HEK293 (cell line): ENCODE measurements around the gene PCDH9.

Source experiments
- CTCF ChIA-PET: fragments of 350-600 bp; formaldehyde crosslinking; extraction: SDS; loops from one replicate; lab custom pipeline; 2021; ENCODE audit warnings: antibody characterized with exemption; lab: Yijun Ruan, JAX
- POLR2A ChIA-PET: fragments of 300-600 bp; formaldehyde crosslinking; extraction: SDS; loops from one replicate; lab custom pipeline; 2020; ENCODE audit warnings: antibody characterized with exemption, inconsistent platforms; lab: Yijun Ruan, JAX
- H3K27ac ChIP-seq: fragments of 200-500 bp; sonication (Bioruptor generic); 2 replicates; pipeline ENCODE4 v1.5.1; 2014; ENCODE audit warnings: low read depth, low read length, control low read depth, inconsistent platforms; ENCODE audit errors: extremely low read depth
- H3K36me3 ChIP-seq, 2 experiments: fragments of 200-500 bp in 1 of 2; sonication (Bioruptor generic) in 1 of 2; 1 replicate in 1 of 2; 2 replicates in 1 of 2; pipeline ENCODE4 v1.5.1; 2014 to 2017; ENCODE audit warnings: inconsistent platforms in 2 of 2, low read length in 2 of 2; ENCODE audit not compliant: control insufficient read depth in 2 of 2, insufficient read depth in 1 of 2
- H3K4me1 ChIP-seq: fragments of 200-500 bp; sonication (Bioruptor generic); 2 replicates; pipeline ENCODE4 v1.5.1; 2014; ENCODE audit warnings: mild to moderate bottlenecking, low read length, inconsistent platforms; ENCODE audit not compliant: control insufficient read depth, insufficient read depth
- H3K4me3 ChIP-seq: 2 replicates; pipeline ENCODE4 v1.5.1; 2011; ENCODE audit warnings: low read depth, mild to moderate bottlenecking, control low read depth, low read length, moderate library complexity
- H3K9me3 ChIP-seq: fragments of 200-500 bp; sonication (Bioruptor generic); 2 replicates; pipeline ENCODE4 v1.5.1; 2014; ENCODE audit warnings: low read depth, low read length, inconsistent platforms; ENCODE audit not compliant: control insufficient read depth, insufficient read depth
- HIC1 ChIP-seq: fragments of 450-650 bp; formaldehyde crosslinking; IDR thresholded peaks from 2 replicates; pipeline ENCODE4 v1.5.1; 2016; ENCODE audit warnings: missing biosample characterization, missing genetic modification characterization
- KLF10 ChIP-seq: fragments of 450-650 bp; IDR thresholded peaks from 2 replicates; pipeline ENCODE4 v1.5.1; 2018; ENCODE audit warnings: missing biosample characterization, mild to moderate bottlenecking, missing genetic modification characterization
- KLF8 ChIP-seq: fragments of 450-650 bp; formaldehyde crosslinking; IDR thresholded peaks from 2 replicates; pipeline ENCODE4 v1.5.1; 2016; ENCODE audit warnings: missing biosample characterization, missing genetic modification characterization
- PRDM10 ChIP-seq: fragments of 450-650 bp; formaldehyde crosslinking; IDR thresholded peaks from 2 replicates; pipeline ENCODE4 v1.5.1; 2016; ENCODE audit warnings: missing biosample characterization, missing genetic modification characterization
- SALL2 ChIP-seq: fragments of 450-650 bp; formaldehyde crosslinking; IDR thresholded peaks from 2 replicates; pipeline ENCODE4 v1.5.0; 2017; ENCODE audit warnings: missing biosample characterization, mild to moderate bottlenecking, missing genetic modification characterization, borderline replicate concordance
- ZFHX2 ChIP-seq: fragments of 450-650 bp; formaldehyde crosslinking; conservative IDR thresholded peaks from 2 replicates; pipeline ENCODE4 v1.5.1; 2016; ENCODE audit warnings: missing biosample characterization, missing genetic modification characterization
- ZNF174 ChIP-seq: fragments of 450-650 bp; formaldehyde crosslinking; IDR thresholded peaks from 2 replicates; pipeline ENCODE4 v1.5.0; 2017; ENCODE audit warnings: missing biosample characterization, mild to moderate bottlenecking, missing genetic modification characterization
- ZNF350 ChIP-seq: fragments of 450-650 bp; formaldehyde crosslinking; IDR thresholded peaks from 2 replicates; pipeline ENCODE4 v1.5.0; 2017; ENCODE audit warnings: missing biosample characterization, mild to moderate bottlenecking, missing genetic modification characterization
- ZNF366 ChIP-seq: fragments of 450-650 bp; formaldehyde crosslinking; conservative IDR thresholded peaks from 2 replicates; pipeline ENCODE4 v1.5.1; 2016; ENCODE audit warnings: missing biosample characterization, missing genetic modification characterization
- ZNF37A ChIP-seq: fragments of 450-650 bp; IDR thresholded peaks from 2 replicates; pipeline ENCODE4 v1.5.1; 2018; ENCODE audit warnings: missing biosample characterization, missing genetic modification characterization
- ZNF394 ChIP-seq: fragments of 450-650 bp; formaldehyde crosslinking; IDR thresholded peaks from 2 replicates; pipeline ENCODE4 v1.5.1; 2016; ENCODE audit warnings: missing biosample characterization, missing genetic modification characterization, mild to moderate bottlenecking, moderate library complexity, borderline replicate concordance
- ZNF426 ChIP-seq: fragments of 450-650 bp; formaldehyde crosslinking; IDR thresholded peaks from 2 replicates; pipeline ENCODE4 v1.5.1; 2017; ENCODE audit warnings: missing biosample characterization, missing genetic modification characterization, mild to moderate bottlenecking, inconsistent platforms, moderate library complexity
- ZNF571 ChIP-seq: fragments of 450-650 bp; formaldehyde crosslinking; IDR thresholded peaks from 2 replicates; pipeline ENCODE4 v1.5.0; 2017; ENCODE audit warnings: missing biosample characterization, missing genetic modification characterization
- ZNF701 ChIP-seq: fragments of 450-650 bp; formaldehyde crosslinking; IDR thresholded peaks from 2 replicates; pipeline ENCODE4 v1.5.1; 2016; ENCODE audit warnings: missing biosample characterization, missing genetic modification characterization

Gene PCDH9

GRCh38 chr13:66506051-66506777 lies 723.9 kb downstream of the PCDH9 start:
- POLR2A ChIA-PET: no interaction called here

GRCh38 chr13:66503890-66504289 lies 726.2 kb downstream of the PCDH9 start:
- no peak for TF ChIP-seq ZNF174 (tag by site-specific recombination)
- no peak for TF ChIP-seq ZFHX2
- no peak for TF ChIP-seq ZNF350 (tag by site-specific recombination)
- TF ChIP-seq ZNF571: no peak
- no peak for TF ChIP-seq ZNF701
- TF ChIP-seq PRDM10 (tag by site-specific recombination): no peak
- no peak for TF ChIP-seq ZNF394
- Histone ChIP-seq H3K4me3 (no peak overlapping the region), H3K9me3 (no peaks in the 10 kb centered on the region), H3K4me1 (no peaks in the 10 kb centered on the region), H3K36me3 (no peaks in the 10 kb centered on the region), H3K27ac (no peak overlapping the region)
- CTCF ChIA-PET: no interaction called here
- POLR2A ChIA-PET: no interaction called here

More at GRCh38 chr13:66506051-66506777, 723.9 kb downstream of the PCDH9 start:
- Histone ChIP-seq H3K4me3 (no peak overlapping the region), H3K36me3 (no peaks in the 10 kb centered on the region), H3K4me1 (no peaks in the 10 kb centered on the region), H3K9me3 (no peaks in the 10 kb centered on the region), H3K27ac (no peak overlapping the region)
- CTCF ChIA-PET: no interaction called here
- TF ChIP-seq KLF10 (tag by site-specific recombination) (no peak), ZNF366 (tag by site-specific recombination) (no peak), HIC1 (tag by site-specific recombination) (no peak), ZNF394 (no peak), KLF8 (tag by site-specific recombination) (no peak)

GRCh38 chr13:66501181-66501580 lies 729.0 kb downstream of the PCDH9 start:
- ChIA-PET POLR2A (no interaction called here), CTCF (interaction anchor here (0.7 kb wide), 1 partner anchor 169 kb away, joined by 5 read pairs; no protein-coding TSS in a partner anchor)
- Histone ChIP-seq H3K9me3 (no peaks in the 10 kb centered on the region), H3K4me3 (no peak overlapping the region), H3K36me3 (no peaks in the 10 kb centered on the region), H3K27ac (no peak overlapping the region), H3K4me1 (no peaks in the 10 kb centered on the region)
- TF ChIP-seq ZNF426: no peak
- no peak for TF ChIP-seq SALL2 (tag by site-specific recombination)
- no peak for TF ChIP-seq ZNF37A (tag by site-specific recombination)
